ENCODE results near the gene SSH2.

- TF ChIP-seq POLR2A (IDR thresholded peaks at IDR 0.05), result no peak
- TF ChIP-seq CTCF (IDR thresholded peaks at IDR 0.05), result no peak
These were observed 959 bp downstream of the SSH2 start for GRCh38 chr17:29929006-29929532.
